KBM-7 (cell line): Measurements from ENCODE around the gene RFXANK.
A peak's percentile ranks its signal among the peaks of the same experiment; 100 is the strongest.
"Not testable (repeated sequence)": the region's sequence is repeated elsewhere in the genome, so short reads cannot be mapped to it uniquely, and the experiment has no call there.

Experiments
- DNase-seq: peaks from one replicate; pipeline ENCODE4 v3.0.0-alpha.2; 2015
- in situ Hi-C: fragments of 300-500 bp; cut with MboI; formaldehyde crosslinking; loops from 2 replicates; pipeline ENCODE4 v1.14.3; 2020; ENCODE audit warnings: low sequenced_read_pairs, low pct_unique_long_range_greater_than_20kb, mixed read lengths

Gene RFXANK

GRCh38 chr19:19167612-19168011 is 24.4 kb upstream of the RFXANK start:
- in situ Hi-C loops = no loop called here
- DNase-seq = no peak

- no peak for DNase-seq
- in situ Hi-C loops = no loop called here
Observed at GRCh38 chr19:19169236-19170052, 22.6 kb upstream of the RFXANK start.

- in situ Hi-C loops = no loop called here
- no peak for DNase-seq
Observed at GRCh38 chr19:19170053-19170872, 21.8 kb upstream of the RFXANK start, which contains the start of gene MEF2B. Gene MEF2B, minus strand, starts transcription at chr19:19170263. Its CDS starts 19,528 bp downstream, at chr19:19150735.

- in situ Hi-C loops = no loop called here
- DNase-seq = no peak
Observed at GRCh38 chr19:19170873-19171672, 21.0 kb upstream of the RFXANK start.

- DNase-seq = no peak
- in situ Hi-C loops = no loop called here
Observed at GRCh38 chr19:19171821-19172532, 20.1 kb upstream of the RFXANK start.

- DNase-seq, in situ Hi-C loops: not testable (repeated sequence)
Observed at GRCh38 chr19:19173243-19173642, 18.8 kb upstream of the RFXANK start.

GRCh38 chr19:19176950-19177349 is 15.1 kb upstream of the RFXANK start:
- in situ Hi-C loops = no loop called here
- no peak for DNase-seq

GRCh38 chr19:19179548-19180441 is 12.3 kb upstream of the RFXANK start:
- in situ Hi-C loops = no loop called here
- no peak for DNase-seq

- no peak for DNase-seq
- in situ Hi-C loops = no loop called here
Observed at GRCh38 chr19:19181488-19181998, 10.5 kb upstream of the RFXANK start.

DNA sequence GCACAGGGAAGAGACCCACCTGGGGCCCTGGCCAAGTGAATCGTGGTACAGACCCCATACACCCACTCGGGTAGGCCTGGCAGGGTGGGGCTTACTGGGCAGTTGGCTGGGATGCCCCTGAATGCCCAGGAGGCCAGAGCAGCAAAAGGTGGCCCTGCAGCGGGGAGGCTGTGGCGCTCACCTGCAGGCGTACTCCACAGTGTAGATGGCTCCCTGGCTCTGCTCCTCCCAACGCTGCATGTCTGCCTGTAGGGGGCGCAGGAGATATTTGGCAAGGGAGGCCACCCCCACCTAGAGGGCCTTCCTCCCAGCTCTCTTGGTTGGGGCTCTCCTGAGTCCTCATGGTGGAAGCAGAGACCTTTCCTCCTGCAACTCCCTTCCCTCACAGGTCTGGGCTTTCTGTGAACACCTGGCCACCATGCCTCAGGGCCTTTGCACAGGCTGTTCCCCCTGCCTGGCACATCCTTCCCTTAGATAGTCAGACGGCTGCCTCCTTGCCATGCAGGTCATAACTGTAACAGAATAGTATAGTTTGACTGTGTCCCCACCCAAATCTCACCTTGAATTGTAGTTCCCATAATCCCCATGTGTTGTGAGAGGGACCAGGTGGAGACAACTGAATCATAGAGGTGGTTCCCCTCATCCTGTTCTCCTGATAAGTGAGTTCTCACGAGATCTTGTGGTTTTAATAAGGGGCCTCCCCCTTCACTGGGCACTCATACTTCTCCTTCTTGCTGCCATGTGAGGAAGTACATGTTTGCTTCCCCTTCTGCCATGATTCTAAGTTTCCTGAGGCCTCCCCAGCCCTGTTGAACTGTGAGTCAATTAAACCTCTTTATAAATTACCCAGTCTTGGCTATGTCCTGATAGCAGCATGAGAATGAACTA is 6.0 kb upstream of the RFXANK start:
- peak; percentile 92 for DNase-seq
- in situ Hi-C loops = no loop called here

- no peak for DNase-seq
- in situ Hi-C loops = no loop called here
Observed at GRCh38 chr19:19186742-19187141, 5.3 kb upstream of the RFXANK start.

- DNase-seq = no peak
- in situ Hi-C loops = no loop called here
Observed at GRCh38 chr19:19191768-19192077, 335 bp upstream of the RFXANK start.

GRCh38 chr19:19192910-19193423 is 909 bp downstream of the RFXANK start:
- in situ Hi-C loops = no loop called here
- DNase-seq = no peak

GRCh38 chr19:19193926-19194325 is 1.9 kb downstream of the RFXANK start:
- in situ Hi-C loops = no loop called here
- no peak for DNase-seq

DNA sequence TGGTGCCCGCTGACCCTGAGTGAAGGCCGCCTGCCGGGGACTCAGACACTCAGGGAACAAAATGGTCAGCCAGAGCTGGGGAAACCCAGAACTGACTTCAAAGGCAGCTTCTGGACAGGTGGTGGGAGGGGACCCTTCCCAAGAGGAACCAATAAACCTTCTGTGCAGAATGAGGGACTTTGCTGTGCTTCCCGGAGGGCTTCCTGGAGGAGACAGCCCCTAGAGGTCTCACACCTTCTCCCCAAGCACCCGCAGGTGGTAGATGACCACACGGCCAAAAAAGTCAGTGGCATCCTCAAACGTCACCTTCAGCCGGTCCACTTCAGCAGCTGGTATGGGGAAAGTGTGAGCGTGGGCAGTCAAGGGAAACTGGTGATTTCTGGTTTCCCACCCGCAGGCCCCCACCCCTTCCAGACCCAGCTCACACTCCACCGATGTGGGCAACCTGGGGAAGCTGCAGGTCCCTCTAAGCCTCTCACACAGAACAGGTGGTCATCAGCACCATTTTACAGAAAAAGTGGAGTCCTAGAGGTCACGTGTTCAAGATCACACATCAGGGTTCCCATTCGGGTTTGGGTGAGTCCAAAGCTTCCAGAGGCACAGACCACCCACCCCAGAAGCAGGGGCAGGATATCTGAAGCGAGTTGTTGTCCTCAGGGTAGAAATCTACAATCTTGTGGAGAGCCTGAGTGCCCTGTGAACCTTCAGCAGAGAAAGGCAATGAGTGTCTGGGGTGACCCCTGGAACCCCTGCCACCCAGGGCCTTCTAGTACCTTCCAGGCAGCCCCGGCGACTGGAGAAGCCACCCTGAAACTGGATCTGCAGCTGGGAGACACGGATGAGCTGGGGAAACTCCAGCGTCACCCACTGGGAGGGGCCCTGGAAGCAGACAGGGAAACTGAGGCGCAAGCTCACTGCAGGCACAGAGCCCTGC is 9.9 kb downstream of the RFXANK start:
- DNase-seq = no peak
- in situ Hi-C loops = no loop called here

GRCh38 chr19:19202707-19203011 is 10.6 kb downstream of the RFXANK start:
- DNase-seq = no peak
- in situ Hi-C loops = no loop called here
